ELR (cell line): Measurements from ENCODE around the gene SEMA3B.
"Not testable (repeated sequence)": the region's sequence is repeated elsewhere in the genome, so short reads cannot be mapped to it uniquely, and the experiment has no call there.

Experiments used
- DNase-seq: peaks from one replicate; pipeline ENCODE4 v3.0.0-alpha.2; 2015; ENCODE audit warnings: low read depth

SEMA3B gene

GRCh38 chr3:50258979-50259378 is 10.0 kb upstream of the SEMA3B start:
- no peak for DNase-seq

GRCh38 chr3:50259432-50260026 is 9.4 kb upstream of the SEMA3B start:
- no peak for DNase-seq

- DNase-seq: peak; percentile 88
Measured at GRCh38 chr3:50260027-50260941, 8.7 kb upstream of the SEMA3B start.

DNA sequence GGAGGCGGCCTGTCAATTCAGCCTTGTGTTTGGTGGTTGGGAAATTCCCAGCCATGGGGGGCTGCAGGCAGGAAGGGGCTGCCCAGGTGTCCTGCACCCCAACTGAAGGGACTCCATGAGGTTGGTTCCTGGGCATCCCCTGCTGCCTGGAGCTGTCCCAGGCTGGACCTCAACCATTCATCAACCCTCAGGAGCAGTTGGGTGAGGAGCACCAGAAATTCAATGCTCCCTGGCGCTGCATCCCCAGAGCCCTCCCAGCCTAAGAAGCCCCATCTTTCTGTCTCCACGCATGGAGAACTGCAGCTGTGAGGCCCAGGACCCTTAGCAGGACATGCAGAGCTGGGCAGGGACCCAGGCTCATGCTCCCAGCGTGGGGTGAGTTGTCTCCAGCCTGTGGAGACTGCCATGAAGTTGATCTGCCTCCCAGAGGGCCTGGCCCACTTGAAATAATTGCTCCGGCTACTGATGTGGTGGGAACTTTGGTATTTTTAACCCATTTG is 8.0 kb upstream of the SEMA3B start:
- no peak for DNase-seq

GRCh38 chr3:50261505-50261904 is 7.4 kb upstream of the SEMA3B start:
- DNase-seq: no peak

GRCh38 chr3:50262200-50262599 is 6.7 kb upstream of the SEMA3B start:
- DNase-seq: not testable (repeated sequence)

DNA sequence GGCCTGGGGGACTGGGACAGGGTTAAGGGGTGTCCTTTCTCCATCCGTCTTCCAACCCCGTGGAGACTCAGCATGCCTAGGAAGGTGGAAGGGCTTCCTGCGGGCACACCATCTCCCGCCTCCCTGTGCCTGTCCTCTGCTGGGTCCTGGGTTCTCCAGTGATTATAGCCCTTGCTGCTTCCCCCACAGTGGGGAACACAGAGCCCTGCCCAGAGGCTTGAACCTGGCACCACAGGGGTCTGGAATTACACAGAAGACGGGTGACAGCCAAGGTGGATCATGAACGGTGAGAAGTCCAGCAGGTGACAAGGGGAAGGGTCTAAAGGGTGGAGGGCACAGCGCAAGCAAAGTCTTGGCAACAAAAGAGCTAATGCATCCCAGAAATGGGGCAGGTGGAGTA is 6.2 kb upstream of the SEMA3B start:
- DNase-seq: no peak

DNA sequence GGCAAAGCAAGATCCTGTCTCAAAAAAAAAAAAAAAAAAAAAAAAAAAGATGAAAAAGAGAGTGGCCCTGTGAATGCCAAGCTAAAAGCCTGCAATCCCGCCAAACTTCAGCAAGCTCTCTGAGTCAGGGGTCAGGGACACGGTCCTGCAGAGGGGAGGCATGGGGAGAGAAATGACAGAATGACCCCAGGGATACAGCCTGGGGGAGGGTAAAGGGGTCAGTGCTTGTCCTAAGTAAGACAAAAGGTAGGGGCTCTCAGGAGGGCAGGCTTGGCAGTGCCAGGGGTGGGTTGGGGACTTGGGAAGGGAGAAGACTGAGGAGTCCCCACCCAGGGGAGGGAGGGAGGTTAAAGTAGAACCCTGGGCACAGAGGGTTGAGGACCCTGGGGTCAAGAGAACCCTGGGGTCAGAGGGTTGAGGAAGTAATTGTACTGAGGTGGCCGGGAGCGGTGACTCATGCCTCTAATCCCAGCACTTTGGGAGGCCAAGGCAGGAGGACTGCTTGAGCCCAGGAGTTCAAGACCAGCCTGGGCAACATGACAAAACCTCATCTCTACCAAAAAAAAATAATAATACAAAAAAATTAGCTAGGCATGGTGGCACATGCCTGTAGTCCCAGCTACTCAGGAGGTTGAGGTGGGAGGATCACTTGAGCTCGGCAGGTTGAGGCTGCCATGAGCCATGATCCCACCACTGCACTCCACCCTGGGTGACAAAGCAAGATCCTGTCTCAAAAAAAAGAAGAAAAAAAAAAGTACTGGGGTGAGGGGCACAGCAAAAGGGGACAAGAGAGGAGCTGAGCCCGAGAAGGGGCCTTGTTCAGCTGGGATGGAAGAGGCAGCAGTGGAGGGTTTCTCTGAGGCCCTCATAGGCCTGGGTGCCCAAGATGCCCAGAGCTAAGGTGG is 5.2 kb upstream of the SEMA3B start:
- peak; percentile 51 for DNase-seq

DNA sequence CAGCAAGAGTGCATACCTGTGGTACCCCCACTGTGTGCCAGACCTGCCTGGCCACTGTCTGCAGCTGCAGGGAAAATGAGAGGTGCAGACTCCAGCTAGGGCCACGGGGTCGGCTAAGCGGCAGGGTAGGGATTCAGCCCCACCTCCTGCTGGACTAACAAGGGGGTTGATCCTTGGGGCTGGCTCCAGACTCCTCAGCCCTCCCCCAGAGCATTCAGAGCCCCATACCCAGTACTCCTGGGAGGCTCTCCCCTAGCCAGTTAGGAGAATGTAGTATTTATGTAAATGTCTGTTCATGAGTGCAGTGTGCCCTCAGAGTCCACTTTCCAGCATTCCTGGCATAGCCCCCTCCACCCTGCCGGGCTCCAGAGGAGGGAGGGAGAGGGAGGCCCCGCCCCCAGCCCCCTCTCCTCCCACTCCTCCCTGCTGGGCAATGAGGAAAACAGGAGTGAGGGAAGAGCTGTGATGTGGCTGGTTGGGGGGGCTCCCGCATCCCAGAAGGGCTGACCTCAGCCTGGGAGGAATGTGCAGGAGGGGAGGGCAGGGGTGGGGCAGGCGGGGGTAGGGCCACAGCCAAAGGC is 4.5 kb upstream of the SEMA3B start:
- peak; percentile 83 for DNase-seq

GRCh38 chr3:50264964-50265485 is 3.9 kb upstream of the SEMA3B start:
- DNase-seq: peak; percentile 41

- DNase-seq: no peak
Measured at GRCh38 chr3:50265571-50265970, 3.4 kb upstream of the SEMA3B start.

DNA sequence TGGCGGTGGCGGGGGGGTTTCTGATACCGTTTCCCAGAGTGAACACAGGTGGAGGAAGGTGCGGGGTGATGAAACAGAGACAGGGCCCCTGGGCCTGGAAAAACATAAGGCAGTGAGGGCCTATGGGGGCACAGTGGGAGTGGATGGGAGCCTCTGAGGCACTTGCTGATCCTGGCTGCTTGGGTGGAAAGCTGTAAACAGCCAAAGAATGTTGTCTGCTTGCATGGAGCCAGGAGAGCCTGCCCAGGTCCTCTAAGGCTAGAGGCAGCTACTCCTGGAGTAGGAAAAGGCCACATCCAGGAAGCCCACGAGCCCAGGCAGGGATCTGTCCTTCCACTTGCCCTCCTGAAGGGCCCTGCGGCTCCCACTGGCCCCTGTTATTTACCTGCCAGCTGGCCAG is 2.9 kb upstream of the SEMA3B start:
- DNase-seq: no peak

GRCh38 chr3:50266836-50267235 is 2.1 kb upstream of the SEMA3B start:
- DNase-seq: no peak

DNA sequence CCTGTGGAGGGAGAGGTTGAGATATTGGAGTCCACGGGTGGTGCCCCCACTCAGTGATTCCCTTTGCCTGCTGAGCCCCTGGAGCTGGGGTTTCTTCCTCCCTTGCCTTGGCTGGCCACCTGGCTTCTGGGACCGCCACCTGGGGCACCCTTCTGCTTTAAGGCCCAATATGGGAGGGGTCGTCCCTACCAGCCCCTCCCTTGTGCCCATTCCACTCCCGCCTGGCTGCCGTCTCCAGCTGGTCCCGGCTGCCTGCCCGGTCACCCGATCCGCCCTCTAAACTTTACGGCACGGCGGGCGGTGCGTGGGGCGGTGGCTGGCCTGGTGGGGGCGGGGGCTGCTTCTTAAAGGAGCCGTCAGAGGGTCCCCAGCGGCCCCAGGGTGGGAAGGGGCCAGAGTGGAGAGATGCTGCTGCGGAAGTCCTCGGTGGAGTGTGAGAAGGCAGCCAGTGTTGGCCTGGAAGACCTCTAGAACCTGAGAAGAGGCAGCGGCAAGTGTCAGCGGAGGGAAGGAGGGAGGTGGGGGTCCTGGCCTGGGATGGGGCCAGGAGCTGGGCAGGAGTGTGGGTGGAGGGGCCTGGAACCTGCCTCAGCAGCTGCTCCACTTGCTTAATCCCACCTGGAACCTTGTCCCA is 1.6 kb upstream of the SEMA3B start:
- DNase-seq: no peak

DNA sequence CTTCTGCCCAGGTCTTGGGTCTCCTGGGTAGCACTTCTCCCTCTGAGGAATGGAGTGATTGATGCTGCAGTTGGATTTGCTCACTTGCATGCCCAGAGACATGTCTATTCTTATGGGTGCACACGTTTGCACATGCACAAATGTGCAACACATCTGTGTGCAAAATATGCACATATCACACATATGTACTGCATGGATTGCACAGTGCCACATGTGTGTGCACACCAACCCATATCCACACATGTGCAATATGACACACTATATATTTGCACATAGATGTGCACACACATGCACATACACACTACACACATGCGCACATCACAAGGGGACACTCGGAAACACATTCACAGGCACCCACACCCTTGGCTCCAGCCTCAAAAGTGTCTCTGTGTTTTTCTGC is 671 bp upstream of the SEMA3B start:
- no peak for DNase-seq

- no peak for DNase-seq
Measured at GRCh38 chr3:50269460-50269859, 513 bp downstream of the SEMA3B start.

DNA sequence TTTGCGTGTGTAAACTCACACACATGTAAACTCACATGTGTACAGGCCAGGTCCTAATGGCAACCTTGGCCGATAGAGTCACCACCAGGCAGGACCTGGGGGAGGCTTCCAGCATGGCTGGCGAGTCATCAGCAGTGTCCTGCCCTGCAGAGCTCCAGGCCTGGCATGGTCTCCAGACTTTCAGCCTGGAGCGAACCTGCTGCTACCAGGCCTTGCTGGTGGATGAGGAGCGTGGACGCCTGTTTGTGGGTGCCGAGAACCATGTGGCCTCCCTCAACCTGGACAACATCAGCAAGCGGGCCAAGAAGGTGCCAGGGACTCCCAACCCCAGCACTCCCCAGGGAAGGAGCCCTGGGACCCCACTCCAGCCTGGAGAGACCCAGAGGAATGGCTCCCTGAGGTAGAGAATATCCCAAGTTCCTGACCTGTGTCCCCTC is 1.0 kb downstream of the SEMA3B start:
- peak; percentile 80 for DNase-seq

GRCh38 chr3:50270422-50271224 is 1.7 kb downstream of the SEMA3B start:
- DNase-seq: peak; percentile 70

GRCh38 chr3:50271314-50271936 is 2.5 kb downstream of the SEMA3B start:
- DNase-seq: no peak

- DNase-seq: not testable (repeated sequence)
Measured at GRCh38 chr3:50272538-50272910, 3.6 kb downstream of the SEMA3B start.
